HG03060 (cell line): ENCODE measurements around the gene MCF2L.

Experiments
- ATAC-seq: cut with Tn5 transposase; IDR thresholded peaks from one replicate; pipeline ENCODE4 v1.9.1; 2021; ENCODE audit warnings: low read depth, moderate number of reproducible peaks; ENCODE audit not compliant: unreplicated experiment

Gene MCF2L

DNA sequence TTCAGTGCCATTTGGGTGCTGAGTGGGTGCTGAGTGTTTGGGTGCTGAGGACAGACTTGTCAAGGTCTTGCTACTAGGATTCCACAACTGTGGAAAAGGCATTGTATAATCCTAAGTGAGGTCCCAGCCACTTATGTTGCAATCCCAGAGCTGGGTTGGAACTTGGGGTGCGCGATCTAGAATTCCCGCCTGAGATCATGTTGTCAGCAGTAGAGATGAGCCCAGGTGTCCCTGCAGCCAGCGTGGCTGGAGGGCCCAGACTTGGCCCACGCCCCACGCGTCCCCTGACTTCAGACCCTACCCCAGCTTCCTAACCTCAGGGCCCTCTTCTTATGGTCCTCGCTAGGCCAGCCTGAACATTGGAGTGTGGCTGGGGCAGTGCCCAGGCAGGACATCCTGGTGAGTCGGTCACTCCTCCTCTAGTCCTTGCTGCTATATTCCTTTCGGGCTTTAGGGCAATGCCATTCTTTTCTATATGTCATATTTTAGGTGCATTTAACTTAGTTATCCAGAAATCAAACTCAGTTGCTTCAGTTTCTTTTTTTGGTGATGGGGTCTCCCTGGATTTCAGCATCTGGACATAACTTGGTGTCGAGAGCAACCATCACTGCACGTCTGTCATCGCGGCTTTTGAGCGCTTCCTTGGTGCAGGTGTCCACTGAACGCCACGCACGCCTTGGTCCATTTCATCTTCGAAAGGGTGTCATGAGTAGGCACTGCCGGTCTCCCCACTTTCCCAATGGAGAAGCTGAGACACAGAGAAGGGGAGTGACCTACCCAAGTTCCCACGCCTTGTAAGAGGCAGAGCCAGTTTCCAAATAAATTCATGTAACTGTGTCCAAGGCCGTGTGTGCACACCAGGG is 90.2 kb downstream of the MCF2L start:
- no peak for ATAC-seq

DNA sequence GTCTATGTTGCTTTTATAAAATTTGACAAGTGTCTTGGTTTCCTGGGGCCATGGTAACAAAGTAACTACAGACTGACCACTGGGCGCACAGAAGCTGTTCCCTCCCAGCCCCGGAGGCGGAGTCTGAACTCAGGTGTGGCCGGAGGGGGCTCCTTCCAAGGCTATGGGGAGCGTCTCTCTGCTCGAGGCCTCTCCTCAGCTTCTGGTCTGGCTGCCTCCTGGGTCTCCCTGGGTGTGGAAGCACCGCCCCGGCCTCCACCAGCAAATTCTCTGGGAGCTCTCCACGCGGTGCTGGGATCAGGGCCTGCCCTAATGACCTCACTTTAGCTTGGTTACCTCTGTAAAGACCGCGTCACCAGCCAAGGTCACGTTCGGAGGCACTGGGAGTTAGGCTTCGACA is 90.9 kb downstream of the MCF2L start:
- ATAC-seq = no peak

DNA sequence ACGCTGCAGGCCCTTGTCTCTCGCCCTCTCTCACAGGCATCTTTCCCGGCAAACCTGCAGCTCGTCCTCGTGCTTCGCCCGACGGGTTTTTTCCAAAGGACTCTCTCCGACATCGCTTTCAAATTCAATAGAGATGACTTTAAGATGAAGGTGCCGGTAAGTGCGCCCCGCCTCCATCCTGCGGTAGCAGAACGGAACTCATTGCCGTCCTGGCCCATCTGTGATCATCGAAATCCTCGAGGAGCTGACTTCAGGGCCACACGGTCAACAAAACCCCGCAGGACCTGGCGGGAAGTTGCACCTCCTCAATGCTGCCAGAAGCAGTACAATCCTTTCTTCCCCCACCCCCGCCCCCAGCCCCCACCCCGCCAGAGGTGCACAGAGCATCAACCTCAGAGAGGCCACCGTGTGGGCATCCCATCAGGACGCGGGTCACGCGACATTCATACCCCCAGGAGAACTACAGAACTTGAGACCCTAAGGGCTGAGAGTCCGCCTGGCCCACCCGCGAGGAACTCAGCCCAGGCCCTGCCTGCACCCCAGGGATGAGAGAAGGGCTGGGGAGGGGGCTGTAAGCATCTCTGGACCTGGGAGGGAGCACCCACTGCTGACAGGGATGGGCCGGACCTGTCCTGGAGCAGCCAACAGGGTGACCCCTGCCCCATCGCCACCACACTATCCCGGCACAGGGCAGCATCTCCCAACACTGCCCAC is 91.7 kb downstream of the MCF2L start:
- ATAC-seq = no peak

DNA sequence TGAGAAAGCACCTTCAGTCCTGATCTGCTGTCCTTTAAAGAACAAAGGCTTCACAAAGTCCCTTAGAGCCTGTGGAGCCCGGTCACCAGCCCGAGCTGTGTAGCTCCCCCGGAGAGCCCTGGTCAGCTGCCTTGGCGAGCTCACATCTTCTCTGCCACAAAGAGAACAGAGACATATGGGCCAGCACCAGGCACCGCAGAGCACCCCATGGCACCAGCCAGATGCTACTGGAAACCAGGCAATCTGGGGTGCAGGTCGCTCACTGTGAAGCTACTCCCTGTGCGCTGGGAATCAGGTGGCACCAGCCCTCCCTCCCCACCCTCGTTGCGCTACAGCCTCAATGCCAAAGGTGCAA is 92.2 kb downstream of the MCF2L start:
- ATAC-seq = no peak

DNA sequence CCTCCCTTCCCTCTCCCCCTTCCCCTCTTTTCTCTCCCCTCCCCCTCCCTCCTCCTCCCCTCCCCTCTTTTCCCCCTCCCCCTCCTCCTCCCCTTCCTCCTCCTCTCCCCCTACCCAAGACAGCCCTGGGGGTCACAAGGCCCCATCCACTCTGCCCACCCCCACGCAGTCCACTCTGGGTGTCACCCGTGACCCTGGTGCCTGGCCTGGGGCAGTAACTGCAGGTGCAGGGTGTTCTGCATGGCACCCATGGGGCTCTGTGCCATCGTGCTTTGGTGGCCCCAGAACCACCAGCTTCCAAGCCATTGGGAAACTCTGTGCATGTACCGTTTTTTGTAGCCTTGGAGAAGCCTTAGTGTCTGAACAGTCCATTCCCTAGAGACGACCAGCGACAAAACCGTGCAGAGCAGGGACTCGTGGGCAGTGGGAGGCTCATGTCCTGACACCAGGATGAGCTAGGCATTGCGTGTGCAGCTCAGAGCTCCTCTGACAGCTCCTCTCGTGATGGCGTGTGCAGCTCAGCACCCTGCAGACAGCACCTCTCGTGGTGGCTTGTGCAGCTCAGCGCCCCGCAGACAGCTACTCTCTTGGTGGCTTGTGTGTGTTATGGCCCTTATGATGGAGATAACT is 92.9 kb downstream of the MCF2L start:
- ATAC-seq = no peak

DNA sequence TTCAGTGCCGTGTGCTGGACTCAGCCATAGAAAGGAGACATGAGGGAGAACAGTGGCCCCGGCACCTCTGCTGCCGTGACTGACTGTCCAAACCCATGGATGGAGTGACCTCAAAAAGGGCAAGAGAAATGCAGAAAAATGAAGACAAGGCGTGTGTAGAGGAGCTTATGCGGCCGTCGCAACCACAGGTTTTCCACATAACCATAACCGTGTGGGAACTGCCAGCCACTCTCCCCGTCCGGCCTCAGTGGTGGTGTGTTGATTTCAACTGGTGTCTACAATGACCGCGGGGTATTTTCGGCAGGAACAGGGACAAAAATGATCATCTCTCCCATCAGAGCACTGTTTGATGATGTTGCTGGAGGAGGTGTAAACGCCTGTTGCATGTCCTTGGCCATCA is 93.7 kb downstream of the MCF2L start:
- ATAC-seq = no peak

DNA sequence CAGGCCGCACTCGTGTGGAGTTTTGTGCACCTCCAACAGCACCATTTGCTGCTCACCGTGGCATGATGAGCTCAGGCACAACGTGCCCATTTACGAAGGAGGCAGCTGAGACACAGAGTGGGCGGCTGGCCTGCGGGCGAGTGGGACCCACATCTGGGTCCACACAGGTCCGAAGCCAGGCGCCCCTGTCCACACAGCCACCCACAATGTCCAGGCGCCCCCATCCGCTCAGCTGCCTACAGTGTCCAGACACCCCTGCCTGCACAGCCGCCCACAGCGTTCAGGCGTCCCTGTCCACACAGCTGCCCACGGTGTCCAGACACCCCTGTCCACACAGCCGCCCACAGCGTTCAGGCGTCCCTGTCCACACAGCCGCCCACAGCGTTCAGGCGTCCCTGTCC is 94.1 kb downstream of the MCF2L start:
- no peak for ATAC-seq

DNA sequence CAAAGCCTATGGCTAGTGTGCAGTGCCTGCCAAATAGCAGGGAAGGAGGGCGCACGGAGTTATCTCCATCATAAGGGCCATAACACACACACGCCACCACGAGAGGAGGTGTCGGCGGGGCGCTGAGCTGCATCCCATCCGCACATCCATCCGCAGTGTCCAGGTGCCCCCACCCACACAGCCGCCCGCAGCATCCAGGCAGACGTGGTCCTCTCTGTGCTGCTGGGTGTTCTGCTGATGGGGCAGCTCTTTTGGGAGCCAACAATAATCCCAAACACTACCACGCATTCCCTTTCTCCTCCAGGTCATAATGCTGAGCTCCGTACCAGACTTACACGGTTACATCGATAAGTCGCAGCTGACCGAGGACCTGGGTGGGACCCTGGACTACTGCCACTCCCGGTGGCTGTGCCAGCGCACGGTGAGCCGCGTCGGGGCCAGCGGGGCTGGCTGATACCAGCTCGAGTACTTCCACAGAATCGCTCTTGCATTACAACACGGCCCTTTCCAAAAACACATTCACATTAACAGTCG is 95.1 kb downstream of the MCF2L start:
- ATAC-seq = no peak

DNA sequence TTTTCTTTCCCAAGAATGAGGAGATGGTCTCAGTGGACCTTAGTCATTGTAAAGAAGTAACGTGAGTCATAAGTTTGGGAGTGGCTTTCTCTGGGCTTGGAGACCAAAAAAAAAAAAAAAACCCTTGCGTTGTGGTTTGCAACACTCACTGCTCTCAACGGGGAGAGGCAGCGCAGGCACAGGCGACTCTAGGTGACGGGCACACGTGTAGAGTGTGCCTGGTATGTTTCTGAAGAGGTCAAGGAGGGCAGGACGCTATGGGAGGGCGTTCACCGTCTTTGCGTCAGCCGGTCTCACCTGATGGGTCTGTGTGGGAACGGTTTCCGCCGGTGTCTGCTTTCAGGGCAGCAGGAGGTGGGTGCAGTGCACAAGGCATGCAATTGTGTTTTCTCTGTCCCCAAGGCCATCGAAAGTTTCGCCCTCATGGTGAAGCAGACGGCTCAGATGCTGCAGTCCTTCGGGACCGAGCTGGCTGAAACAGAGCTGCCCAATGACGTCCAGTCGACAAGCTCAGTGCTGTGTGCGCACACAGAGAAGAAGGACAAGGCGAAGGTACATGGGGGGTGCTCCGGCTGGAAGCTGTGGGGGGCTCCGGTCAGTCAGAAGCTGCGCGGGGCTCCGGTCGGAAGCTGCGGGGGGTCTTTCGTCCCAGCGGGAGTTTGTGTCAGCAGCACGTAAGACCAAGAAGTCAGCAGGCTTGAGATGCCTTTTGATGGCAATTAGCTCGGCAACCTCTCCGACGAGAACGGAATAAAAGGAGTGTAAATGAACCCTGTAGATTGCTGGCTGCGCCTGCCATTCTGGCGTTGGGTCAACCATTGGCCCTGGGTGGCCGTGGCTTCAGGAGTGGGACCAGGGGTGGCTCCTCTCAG is 95.8 kb downstream of the MCF2L start:
- no peak for ATAC-seq

DNA sequence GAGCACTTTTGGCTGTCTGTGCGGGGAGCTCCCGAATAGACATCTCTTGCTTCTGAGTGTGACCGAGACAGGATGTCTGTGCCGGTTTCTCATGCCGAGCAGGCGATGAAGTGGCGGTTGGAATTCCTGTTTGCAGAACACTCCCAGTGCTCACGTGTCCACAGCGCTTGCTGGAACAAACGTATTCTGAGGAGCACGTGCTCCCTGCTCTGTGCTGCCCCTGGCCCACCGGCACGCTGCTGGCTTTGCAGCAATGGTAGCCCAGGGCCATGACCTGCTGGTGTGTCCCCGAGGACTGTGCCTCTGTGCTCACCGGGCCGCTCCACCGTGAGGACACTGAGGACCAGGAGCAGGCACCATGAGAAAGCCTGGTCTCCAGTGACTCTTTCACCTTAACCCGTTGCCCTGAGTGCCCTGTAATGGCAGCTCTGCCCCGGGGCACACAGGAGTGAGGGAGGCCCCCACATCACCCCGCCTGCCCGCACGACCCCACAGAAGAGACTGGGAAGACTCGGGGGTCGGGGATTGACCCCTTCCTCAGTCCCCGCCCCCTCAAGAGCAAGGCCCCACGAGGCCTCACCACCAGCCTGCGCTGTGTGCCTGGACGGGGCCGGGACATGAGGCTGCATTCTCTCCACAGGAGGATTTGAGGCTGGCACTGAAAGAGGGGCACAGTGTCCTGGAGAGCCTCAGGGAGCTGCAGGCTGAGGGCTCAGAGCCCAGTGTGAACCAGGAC is 96.6 kb downstream of the MCF2L start:
- ATAC-seq = no peak

DNA sequence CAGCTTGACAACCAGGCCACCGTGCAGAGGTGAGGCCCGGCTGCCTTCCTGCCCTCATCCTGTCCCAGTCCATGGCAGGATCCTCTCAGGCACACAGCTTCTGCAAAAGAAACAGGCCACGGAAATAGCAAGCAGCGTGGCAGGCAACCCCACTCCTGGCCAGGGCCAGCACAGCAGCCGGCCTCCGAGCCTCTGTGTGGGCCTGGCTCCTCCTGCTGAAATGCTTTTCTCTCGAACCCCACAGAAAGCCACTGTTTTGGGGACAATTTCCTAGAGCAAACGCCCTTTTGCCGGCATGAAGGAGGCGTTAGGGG is 97.1 kb downstream of the MCF2L start:
- ATAC-seq = no peak

DNA sequence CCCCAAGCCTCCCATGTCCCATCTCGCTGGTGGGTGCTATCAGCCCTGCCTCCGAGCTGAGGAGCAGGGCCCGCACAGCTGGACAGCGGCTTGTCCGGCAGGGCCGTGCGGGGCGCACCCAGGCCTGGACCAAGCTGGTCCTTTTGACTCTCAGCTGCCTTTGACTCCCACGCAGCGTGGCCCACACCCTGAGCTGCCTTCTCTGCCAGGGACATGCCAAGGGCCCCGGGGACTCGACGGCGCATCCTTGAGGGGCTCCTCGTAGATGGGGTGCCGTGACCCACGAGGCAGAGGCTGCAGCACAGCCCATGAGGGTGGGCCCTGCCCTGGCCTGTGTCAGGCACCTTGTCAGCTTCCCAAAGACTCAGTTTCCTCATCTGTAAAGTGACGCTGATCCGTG is 97.7 kb downstream of the MCF2L start:
- no peak for ATAC-seq

DNA sequence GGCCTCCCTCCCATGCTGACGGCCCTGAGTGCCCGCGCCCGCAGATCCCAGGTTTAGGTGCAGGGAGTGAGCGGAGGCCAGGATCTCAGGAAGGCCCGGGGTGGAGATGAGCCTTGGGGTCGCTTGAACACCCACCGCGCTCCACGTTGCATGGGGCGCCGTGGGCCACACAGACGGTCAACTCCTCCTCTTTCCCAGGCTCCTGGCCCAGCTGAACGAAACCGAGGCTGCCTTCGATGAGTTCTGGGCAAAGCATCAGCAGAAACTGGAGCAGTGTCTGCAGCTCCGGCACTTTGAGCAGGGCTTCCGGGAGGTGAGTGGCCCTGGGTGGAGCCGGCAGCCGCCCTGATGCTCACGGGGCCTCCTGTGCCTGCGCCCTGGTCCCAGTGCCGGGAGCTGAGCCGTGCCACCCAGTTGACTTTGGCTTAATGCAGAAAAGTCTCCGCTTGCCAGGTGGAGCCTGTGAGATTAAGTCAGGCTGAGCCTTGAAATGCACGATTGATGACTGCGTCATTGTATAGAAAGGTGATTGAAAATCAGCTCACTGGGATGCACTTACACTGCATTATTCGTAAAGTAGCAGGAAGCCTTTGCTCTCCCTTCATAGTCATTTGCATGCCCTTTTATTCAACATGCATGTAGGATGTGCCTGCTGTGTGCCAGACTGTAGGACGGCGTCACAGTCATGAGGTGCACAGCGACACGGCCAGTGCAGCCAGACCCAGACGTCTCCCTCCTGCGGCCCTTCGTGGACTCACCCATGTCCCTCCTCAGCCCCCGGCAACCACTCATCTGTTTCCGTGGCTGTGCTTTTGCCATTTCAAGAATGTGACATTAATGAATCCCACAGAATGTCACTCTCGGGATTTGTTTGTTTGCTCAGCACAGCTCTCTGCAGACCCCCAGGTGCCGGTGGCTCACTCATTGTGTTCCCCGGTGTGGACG is 101.1 kb downstream of the MCF2L start:
- ATAC-seq = no peak

DNA sequence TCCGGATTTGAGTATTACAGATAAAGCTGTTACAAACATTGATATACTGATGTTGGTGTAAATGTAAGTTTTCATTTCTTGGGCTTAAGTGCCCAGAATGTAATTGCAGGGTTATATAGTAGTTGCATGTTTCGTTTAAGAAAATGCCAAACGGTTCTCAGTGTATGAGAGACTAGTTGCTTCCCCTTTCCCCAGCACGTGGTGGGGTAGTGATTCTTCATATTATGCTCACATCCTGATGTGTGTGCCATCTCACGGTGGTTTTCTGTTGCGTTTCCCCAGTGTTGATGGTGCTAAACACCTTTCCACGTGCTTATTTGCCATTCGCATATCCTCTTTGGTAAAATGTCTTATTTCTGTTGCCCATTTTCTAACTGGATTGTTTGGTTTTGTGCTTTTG is 101.8 kb downstream of the MCF2L start:
- ATAC-seq = no peak

DNA sequence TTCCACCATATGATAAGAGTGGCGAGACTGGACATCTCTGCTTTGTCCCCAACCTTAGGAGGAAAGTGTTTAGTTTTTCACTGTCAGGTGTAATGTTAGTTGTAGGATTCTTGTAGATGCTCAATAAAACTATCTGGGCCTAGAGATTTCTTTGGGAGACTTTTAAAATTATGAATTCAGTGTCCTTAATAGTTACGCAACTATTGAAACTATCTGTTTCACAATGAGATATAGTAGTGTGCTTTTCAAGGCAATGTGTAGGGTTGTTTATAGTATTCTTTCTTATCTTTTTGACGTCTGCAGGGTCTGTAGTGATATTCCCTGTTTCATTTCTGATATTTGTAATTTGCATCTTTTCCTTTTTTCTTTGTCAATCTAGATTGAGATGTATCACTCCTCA is 103.4 kb downstream of the MCF2L start:
- ATAC-seq = no peak

DNA sequence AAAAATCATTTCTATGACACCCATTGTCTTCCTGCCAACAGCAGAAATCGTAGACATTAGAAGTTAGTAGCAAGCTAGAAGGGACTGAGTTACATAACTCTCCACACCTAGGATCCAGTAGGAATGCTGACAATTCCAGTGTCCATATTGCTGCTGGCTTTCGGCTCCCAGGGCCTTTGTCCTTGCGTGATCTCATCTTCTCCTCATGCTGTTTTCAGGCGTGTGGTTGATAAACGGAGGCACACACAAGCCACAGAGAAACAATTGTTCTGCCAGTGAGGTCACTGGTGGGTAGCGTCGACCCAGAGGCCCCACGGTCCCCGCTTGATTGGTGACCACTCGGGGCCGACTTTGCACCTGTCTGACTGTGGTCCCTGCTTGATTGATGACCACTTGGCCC is 104.9 kb downstream of the MCF2L start:
- ATAC-seq = no peak

DNA sequence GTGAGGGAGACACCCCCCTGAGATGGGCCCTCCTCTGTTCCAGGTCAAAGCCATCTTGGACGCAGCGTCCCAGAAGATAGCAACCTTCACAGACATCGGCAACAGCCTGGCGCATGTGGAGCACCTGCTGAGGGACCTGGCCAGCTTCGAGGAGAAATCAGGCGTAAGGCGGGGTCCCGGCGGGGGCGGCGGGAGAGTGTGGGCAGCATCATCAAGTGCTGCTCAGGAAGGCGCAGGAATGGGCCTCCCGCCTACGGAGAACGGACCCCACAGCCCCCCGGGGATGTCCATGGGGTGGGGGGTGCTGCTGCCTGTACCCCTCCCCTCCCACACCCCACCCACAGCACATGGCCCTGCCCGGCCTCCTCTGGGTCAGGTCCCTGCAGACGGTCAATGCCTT is 105.4 kb downstream of the MCF2L start:
- ATAC-seq = no peak

DNA sequence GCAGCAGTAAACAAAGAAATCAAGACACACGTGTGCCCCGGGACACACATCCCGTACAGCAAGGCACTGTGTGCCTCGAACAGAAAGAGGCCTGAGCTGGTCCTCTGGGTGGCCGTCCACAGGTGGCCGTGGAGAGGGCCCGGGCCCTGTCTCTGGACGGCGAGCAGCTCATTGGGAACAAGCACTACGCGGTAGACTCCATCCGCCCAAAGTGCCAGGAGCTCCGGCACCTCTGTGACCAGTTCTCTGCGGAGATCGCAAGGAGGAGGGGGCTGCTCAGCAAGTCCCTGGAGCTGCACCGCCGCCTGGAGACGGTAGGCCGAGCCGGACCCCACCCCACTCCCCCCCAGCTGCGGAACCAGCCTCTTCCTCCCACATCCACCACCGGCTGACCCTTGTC is 105.9 kb downstream of the MCF2L start:
- ATAC-seq = no peak

DNA sequence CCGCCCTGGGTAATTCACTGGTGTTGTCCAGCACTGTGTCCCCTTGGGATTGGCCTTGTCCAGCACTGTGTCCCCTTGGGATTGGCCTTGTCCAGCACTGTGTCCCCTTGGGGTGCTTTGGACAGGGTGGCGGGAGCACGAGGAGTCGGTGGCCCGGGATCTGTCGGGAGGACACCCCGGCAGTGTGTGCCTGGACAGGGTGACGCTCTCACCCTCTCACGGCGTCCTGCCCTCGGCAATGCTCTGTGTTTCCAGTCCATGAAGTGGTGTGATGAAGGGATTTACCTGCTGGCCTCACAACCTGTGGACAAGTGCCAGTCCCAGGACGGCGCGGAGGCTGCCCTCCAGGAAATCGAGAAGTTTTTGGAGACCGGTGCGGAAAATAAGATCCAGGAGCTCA is 106.7 kb downstream of the MCF2L start:
- no peak for ATAC-seq
